PC-3 (cell line): ENCODE results near the gene DACH2. TPM values are rescaled to one million over a fixed set of nuclear protein-coding genes. Genes with fewer than 3 reads are reported as not detected.

Source experiments
- ATAC-seq: fragments of 200-7000 bp; cut with Tn5 transposase; 2 replicates; pipeline ENCODE4 v1.9.1; 2020; ENCODE audit warnings: mild to moderate bottlenecking, moderate library complexity
- BruUV-seq: library from RNA; stranded (reverse); fragments of 400-500 nt; replicated peaks from 2 replicates; lab custom pipeline; 2021; lab: Mats Ljungman, UMichigan
- CTCF ChIA-PET: fragments of 300-600 bp; sonication (Branson Sonifier 250); formaldehyde crosslinking; loops from one replicate; lab custom pipeline; 2022; ENCODE audit warnings: antibody characterized with exemption; lab: Charles Lee
- POLR2A ChIA-PET: fragments of 300-600 bp; sonication (Branson Sonifier 250); formaldehyde crosslinking; loops from one replicate; lab custom pipeline; 2022; ENCODE audit warnings: antibody characterized with exemption; ENCODE audit not compliant: unreplicated experiment; lab: Charles Lee
- DNase-seq: peaks from one replicate; pipeline ENCODE4 v3.0.0-alpha.2; 2015
- H2AFZ ChIP-seq: fragments of 300-600 bp; sonication (generic); 2 replicates; pipeline ENCODE4 v1.6.0; 2016; ENCODE audit warnings: antibody characterized with exemption, low read length
- H3F3A ChIP-seq: fragments of 300-600 bp; sonication (generic); one replicate; pipeline ENCODE4 v1.6.0; 2017; ENCODE audit warnings: antibody characterized with exemption, low read length, control low read depth, mild to moderate bottlenecking; ENCODE audit not compliant: unreplicated experiment
- H3K27ac ChIP-seq: fragments of 300-600 bp; sonication (generic); 2 replicates; pipeline ENCODE4 v1.5.1; 2016; ENCODE audit warnings: mild to moderate bottlenecking, low read length
- H3K27me3 ChIP-seq: fragments of 300-600 bp; sonication (generic); 2 replicates; pipeline ENCODE4 v1.6.1; 2016; ENCODE audit warnings: low read length, mixed read lengths
- H3K36me3 ChIP-seq: fragments of 300-600 bp; sonication (generic); 2 replicates; pipeline ENCODE4 v1.6.1; 2016; ENCODE audit warnings: low read depth, mixed run types, low read length, mixed read lengths
- H3K4me1 ChIP-seq: fragments of 300-600 bp; sonication (generic); 2 replicates; pipeline ENCODE4 v1.5.1; 2016; ENCODE audit warnings: low read length; ENCODE audit not compliant: insufficient read depth
- H3K4me2 ChIP-seq: fragments of 300-600 bp; sonication (generic); 2 replicates; pipeline ENCODE4 v1.6.0; 2016; ENCODE audit warnings: low read length
- H3K4me3 ChIP-seq: fragments of 300-600 bp; sonication (generic); 2 replicates; pipeline ENCODE4 v1.5.1; 2016; ENCODE audit warnings: mild to moderate bottlenecking, low read length, mixed read lengths
- H3K79me2 ChIP-seq: fragments of 300-600 bp; sonication (generic); 2 replicates; pipeline ENCODE4 v1.6.1; 2017; ENCODE audit warnings: low read length, mixed read lengths
- H3K9ac ChIP-seq: fragments of 300-600 bp; sonication (generic); 2 replicates; pipeline ENCODE4 v1.6.0; 2016; ENCODE audit warnings: mild to moderate bottlenecking, low read length
- H3K9me2 ChIP-seq: fragments of 300-600 bp; sonication (generic); replicated peaks from 2 replicates; pipeline ENCODE4 v1.6.1; 2016; ENCODE audit warnings: mixed run types, low read length, mixed read lengths
- H3K9me3 ChIP-seq: fragments of 300-600 bp; sonication (generic); 2 replicates; pipeline ENCODE4 v1.6.1; 2016; ENCODE audit warnings: low read length, mixed read lengths
- H4K20me1 ChIP-seq: fragments of 300-600 bp; sonication (generic); 2 replicates; pipeline ENCODE4 v1.6.1; 2016; ENCODE audit warnings: low read length, mixed read lengths
- CTCF ChIP-seq: fragments of 300-600 bp; sonication (generic); conservative IDR thresholded peaks from 2 replicates; pipeline ENCODE4 v1.5.1; 2017; ENCODE audit warnings: antibody characterized with exemption, low read depth, mild to moderate bottlenecking, low read length
- EZH2 ChIP-seq: fragments of 300-600 bp; sonication (generic); IDR thresholded peaks from one replicate; pipeline ENCODE4 v1.6.1; 2017; ENCODE audit warnings: antibody characterized with exemption, mild to moderate bottlenecking, low read length; ENCODE audit not compliant: unreplicated experiment
- EZH2phosphoT487 ChIP-seq: fragments of 300-600 bp; sonication (generic); IDR thresholded peaks from 2 replicates; pipeline ENCODE4 v1.6.1; 2018; ENCODE audit warnings: mild to moderate bottlenecking, antibody characterized with exemption, low read length, borderline replicate concordance
- intact Hi-C: fragments of 100-400 bp; cut with micrococcal nuclease; formaldehyde crosslinking; loops from 2 replicates; pipeline ENCODE4 v1.9.0; 2023
- total RNA-seq: library from RNA; depleted of rRNA; stranded (reverse); fragments of >200 nt; gene quantifications from 2 replicates; pipeline ENCODE4 v1.2.3, GENCODE V29; 2014

The DACH2 gene
- total RNA-seq, 1 experiment from 2014 or later, result not detected

- H3K4me3 ChIP-seq, result no peak overlapping the region
- intact Hi-C loops, result loop anchor here (10.0 kb wide), 1 partner anchor 488 kb away; no protein-coding TSS in a partner anchor
Measured at GRCh38 chrX:86806786-86807185, 658.5 kb downstream of the DACH2 start.

GRCh38 chrX:86809651-86810050 lies 661.4 kb downstream of the DACH2 start:
- TF ChIP-seq EZH2, result no peak
- TF ChIP-seq CTCF, result no peak
- no peak for TF ChIP-seq EZH2phosphoT487
- no peaks in the 10 kb centered on the region for H3K27me3 ChIP-seq
- ChIA-PET CTCF (no interaction called here), POLR2A (no interaction called here)
- H3K9me3 ChIP-seq, result no peaks in the 10 kb centered on the region
- H3K9me2 ChIP-seq, result no peaks in the 10 kb centered on the region
- H3K79me2 ChIP-seq, result no peaks in the 10 kb centered on the region
- intact Hi-C loops, result loop anchor here (10.0 kb wide), 1 partner anchor 485 kb away; no protein-coding TSS in a partner anchor
- H3K36me3 ChIP-seq, result no peaks in the 10 kb centered on the region
- ATAC-seq, result no peak
- H3K4me1 ChIP-seq, result no peaks in the 10 kb centered on the region
- H3F3A ChIP-seq, result no peaks in the 10 kb centered on the region
- no peak for DNase-seq
- no peak overlapping the region for H2AFZ ChIP-seq
- no peaks in the 10 kb centered on the region for H4K20me1 ChIP-seq
- H3K9ac ChIP-seq, result no peak overlapping the region
- no peak overlapping the region for H3K4me3 ChIP-seq
- no peak overlapping the region for H3K4me2 ChIP-seq
- no TSS peak for BruUV-seq
- no peak overlapping the region for H3K27ac ChIP-seq

More at GRCh38 chrX:86806786-86807185, 658.5 kb downstream of the DACH2 start:
- H2AFZ ChIP-seq, result no peak overlapping the region
- ChIA-PET CTCF (interaction anchor here (1.8 kb wide), 1 partner anchor 140 kb away, joined by 5 read pairs; no protein-coding TSS in a partner anchor), POLR2A (no interaction called here)
- H3K79me2 ChIP-seq, result no peaks in the 10 kb centered on the region
- H3K9ac ChIP-seq, result no peak overlapping the region
- no peaks in the 10 kb centered on the region for H3K4me1 ChIP-seq
- BruUV-seq, result no TSS peak
- no peaks in the 10 kb centered on the region for H3K9me2 ChIP-seq
- H3K4me2 ChIP-seq, result no peak overlapping the region
- TF ChIP-seq CTCF (peak; percentile 47), EZH2 (no peak)
- ATAC-seq (no peak), DNase-seq (peak; percentile 24)
- H3K9me3 ChIP-seq, result no peaks in the 10 kb centered on the region
- no peaks in the 10 kb centered on the region for H3F3A ChIP-seq
- no peaks in the 10 kb centered on the region for H4K20me1 ChIP-seq
- H3K36me3 ChIP-seq, result no peaks in the 10 kb centered on the region
- no peak overlapping the region for H3K27ac ChIP-seq
- H3K27me3 ChIP-seq, result no peaks in the 10 kb centered on the region

GRCh38 chrX:86829786-86830185 lies 681.5 kb downstream of the DACH2 start:
- intact Hi-C loops, result no loop called here
- peaks cover 4% of the 10 kb centered on the region; the same call in 1 of the 2 replicates for H3K9me3 ChIP-seq
- DNase-seq, result no peak

More at GRCh38 chrX:86829786-86830185, 681.5 kb downstream of the DACH2 start:
- H3K9ac ChIP-seq, result no peak overlapping the region
- H3K4me1 ChIP-seq, result no peaks in the 10 kb centered on the region
- BruUV-seq, result no TSS peak
- H4K20me1 ChIP-seq, result no peaks in the 10 kb centered on the region
- ChIA-PET POLR2A (no interaction called here), CTCF (no interaction called here)
- H3K79me2 ChIP-seq, result no peaks in the 10 kb centered on the region
- no peak overlapping the region for H2AFZ ChIP-seq
- TF ChIP-seq CTCF (no peak), EZH2 (no peak), EZH2phosphoT487 (no peak)
- no peak overlapping the region for H3K4me3 ChIP-seq
- no peaks in the 10 kb centered on the region for H3F3A ChIP-seq
- ATAC-seq, result no peak
- no peaks in the 10 kb centered on the region for H3K36me3 ChIP-seq
- H3K27ac ChIP-seq, result no peak overlapping the region
- no peaks in the 10 kb centered on the region for H3K9me2 ChIP-seq
- H3K4me2 ChIP-seq, result no peak overlapping the region
- no peaks in the 10 kb centered on the region for H3K27me3 ChIP-seq
